IMR-90 (cell line): Measurements from ENCODE around the gene MARF1.
A peak's percentile ranks its signal among the peaks of the same experiment; 100 is the strongest.

Experiments
- POLR2A ChIP-seq: IDR thresholded peaks from 2 replicates; pipeline ENCODE4 v1.6.1; 2012; ENCODE audit warnings: mild to moderate bottlenecking, low read depth, low read length
- RAD21 ChIP-seq: IDR thresholded peaks from 2 replicates; pipeline ENCODE4 v1.6.1; 2012; ENCODE audit warnings: low read length, improper control_type of control experiment
- TF ChIP-seq, protein P1 (sequence below): conservative IDR thresholded peaks from 2 replicates; pipeline ENCODE4 v1.5.1; 2012; ENCODE audit warnings: mild to moderate bottlenecking, low read depth, low read length, improper control_type of control experiment

DNA sequence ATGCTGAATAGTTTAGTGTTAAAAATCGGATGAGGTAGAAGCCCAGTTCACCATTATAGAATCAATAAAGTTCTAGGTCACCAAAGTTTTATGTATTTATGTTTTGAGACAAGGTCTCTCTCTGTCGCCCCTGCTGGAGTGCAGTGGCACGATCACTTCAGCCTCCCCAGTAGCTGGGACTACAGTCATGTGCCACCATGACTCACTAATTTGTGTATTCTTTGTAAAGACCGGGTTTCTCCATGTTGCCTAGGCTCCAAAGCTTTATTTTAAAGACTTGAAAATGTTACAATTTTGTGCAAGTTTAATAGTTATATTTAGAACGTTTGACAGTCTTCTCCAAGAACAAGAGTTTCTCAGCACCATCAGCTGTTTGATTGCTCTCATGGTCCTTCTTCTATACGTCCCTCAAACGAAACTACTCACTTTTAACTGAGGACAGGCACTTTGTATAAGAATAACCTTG lies 39.2 kb upstream of the MARF1 start:
- TF ChIP-seq, protein P1, sequence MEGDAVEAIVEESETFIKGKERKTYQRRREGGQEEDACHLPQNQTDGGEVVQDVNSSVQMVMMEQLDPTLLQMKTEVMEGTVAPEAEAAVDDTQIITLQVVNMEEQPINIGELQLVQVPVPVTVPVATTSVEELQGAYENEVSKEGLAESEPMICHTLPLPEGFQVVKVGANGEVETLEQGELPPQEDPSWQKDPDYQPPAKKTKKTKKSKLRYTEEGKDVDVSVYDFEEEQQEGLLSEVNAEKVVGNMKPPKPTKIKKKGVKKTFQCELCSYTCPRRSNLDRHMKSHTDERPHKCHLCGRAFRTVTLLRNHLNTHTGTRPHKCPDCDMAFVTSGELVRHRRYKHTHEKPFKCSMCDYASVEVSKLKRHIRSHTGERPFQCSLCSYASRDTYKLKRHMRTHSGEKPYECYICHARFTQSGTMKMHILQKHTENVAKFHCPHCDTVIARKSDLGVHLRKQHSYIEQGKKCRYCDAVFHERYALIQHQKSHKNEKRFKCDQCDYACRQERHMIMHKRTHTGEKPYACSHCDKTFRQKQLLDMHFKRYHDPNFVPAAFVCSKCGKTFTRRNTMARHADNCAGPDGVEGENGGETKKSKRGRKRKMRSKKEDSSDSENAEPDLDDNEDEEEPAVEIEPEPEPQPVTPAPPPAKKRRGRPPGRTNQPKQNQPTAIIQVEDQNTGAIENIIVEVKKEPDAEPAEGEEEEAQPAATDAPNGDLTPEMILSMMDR, result peak; percentile 62
- TF ChIP-seq POLR2A (no peak), RAD21 (peak; percentile 44)
